GM12873 (cell line): ENCODE measurements around the gene NT5C2.

ENCODE experiments used
- CTCF ChIP-seq: IDR thresholded peaks from 2 replicates; pipeline ENCODE4 v1.5.1; 2012; ENCODE audit warnings: low read depth, mild to moderate bottlenecking, moderate library complexity, low read length, control low read depth; ENCODE audit not compliant: insufficient read depth; ENCODE audit errors: missing control alignments

Gene NT5C2

GRCh38 chr10:103193107-103193819 is at the start of gene NT5C2:
Gene NT5C2 (minus strand): TSS chr10:103193272. CDS start chr10:103174958, 18,314 bp downstream.
- no peak for TF ChIP-seq CTCF

DNA sequence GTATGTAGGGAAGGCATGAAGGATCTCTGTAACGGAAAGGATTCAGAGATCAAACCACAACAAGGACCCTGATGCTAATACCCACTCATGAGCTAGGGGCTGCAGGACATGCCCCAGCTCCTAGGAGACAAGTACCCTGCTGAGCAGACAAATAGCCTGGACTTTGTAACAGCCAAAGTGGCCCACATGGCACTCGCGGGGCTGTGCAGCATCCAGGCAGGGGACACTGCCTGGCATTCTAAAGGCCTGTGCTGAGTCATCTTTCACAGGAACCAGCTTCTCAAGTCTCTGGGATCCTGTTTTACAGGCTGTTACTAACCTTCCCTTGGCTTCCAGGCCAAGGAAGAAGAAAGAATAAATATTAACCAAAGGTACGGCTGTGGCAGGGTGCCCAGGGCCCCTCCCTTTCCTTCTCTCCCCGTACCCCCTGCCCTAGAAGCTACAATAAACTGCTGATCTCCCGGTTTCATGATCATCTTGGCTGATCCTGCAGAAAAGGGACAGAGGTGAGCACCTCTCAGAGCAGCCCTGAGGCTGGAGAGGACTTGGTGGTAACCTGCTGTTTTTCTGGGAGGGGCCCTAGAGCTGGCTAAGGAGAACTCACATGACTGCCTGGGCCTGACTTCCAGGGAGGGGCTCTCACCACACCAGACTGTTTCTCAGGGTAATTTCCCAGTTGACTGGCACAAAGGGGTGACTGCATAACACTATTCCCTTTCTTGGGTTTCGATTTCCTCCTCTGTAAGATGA is 48.4 kb upstream of the NT5C2 start:
- TF ChIP-seq CTCF, result no peak

- no peak for TF ChIP-seq CTCF
Measured at GRCh38 chr10:103238506-103239252, 45.6 kb upstream of the NT5C2 start.

DNA sequence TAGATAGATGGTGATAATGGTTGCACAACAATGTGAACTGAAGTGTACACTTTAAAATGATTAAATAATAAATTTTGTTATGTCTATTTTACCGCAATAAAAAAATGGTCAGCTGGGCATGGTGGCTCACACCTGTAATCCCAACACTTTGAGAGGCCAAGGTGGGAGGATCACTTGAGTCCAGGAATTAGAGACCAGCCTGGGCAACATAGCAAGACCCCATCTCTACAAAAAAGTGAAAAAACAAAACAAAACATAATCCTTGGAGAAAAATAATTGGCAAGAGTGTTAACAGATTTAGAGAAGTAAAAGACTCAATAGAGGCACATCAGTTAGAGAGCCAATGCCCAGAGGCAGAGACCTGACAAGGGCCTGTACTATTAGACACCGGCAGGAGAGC is 42.7 kb upstream of the NT5C2 start:
- no peak for TF ChIP-seq CTCF

DNA sequence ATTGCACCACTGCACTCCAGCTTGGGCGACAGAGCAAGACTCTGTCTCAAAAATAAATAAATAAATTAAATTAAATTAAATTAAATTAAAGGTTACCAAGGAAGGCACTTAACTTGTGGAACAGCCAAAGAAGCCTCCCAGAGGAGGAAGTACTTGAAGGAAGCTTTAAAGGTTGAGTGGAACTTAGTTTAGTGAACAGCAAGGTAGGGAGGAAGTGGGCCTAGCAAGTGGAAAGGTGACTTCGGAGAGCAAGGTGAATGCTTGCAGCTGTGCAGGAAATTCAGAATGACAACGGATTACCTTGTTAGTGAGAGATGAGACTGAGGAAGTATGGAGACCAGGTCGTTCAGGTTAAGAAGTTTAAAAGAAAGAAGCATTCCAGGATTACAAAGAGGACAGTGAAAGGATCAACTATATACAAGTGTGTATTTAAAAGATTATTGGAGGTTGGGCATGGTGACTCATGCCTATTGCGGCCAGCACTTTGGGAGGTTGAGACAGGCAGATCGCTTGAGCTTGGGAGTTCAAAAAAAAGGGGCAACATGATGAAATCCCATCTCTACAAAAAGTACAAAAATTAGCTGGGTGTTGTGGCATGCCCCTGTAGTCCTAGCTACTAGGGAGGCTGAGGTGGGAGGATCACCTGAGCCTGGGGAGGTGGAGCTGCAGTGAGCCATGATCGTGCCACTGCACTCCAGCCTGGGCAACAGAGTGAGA is 39.9 kb upstream of the NT5C2 start:
- no peak for TF ChIP-seq CTCF

DNA sequence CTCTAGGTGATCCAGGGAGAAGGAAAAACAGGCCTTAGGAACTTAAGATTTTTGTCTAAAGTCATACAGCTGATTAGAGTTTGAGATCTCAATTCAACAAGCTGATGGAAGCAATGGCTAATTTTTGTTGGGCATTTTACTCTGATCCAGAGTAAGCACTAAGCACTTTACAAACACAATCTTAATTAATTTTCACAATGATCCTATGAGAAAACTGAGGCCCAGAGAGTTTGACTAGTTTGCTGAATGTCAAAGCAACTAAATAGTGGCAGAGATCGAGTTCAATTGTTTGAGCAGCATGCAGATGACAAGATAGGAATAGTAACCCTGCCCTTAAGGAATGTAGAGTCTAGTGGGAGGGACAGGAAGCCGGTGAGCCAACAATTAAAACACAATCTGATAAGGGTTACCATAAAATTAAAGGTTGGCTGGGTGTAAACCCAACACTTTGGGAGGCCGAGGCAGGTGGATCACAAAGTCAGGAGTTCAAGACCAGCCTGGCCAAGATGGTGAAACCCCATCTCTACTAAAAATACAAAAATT is 39.1 kb upstream of the NT5C2 start:
- TF ChIP-seq CTCF, result no peak
